Left cardiac atrium (tissue), 4 donors: ENCODE data around the gene LEFTY2. TPM values are rescaled to one million over a fixed set of nuclear protein-coding genes. Genes with fewer than 3 reads are reported as not detected.
"Not testable (repeated sequence)": the region's sequence is repeated elsewhere in the genome, so short reads cannot be mapped to it uniquely, and the experiment has no call there.

Experiments
- ATAC-seq, 2 donors: fragments of 200-7000 bp; cut with Tn5 transposase; one replicate each; pipeline ENCODE4 v1.9.1; 2020; ENCODE audit warnings: mild to moderate bottlenecking in 2 of 2, moderate library complexity in 2 of 2
- DNase-seq: peaks from one replicate; pipeline ENCODE4 v3.0.0-alpha.2; 2020
- intact Hi-C, 2 donors: fragments of 100-400 bp; cut with DNase I; formaldehyde crosslinking; loops; one replicate each; pipeline versions ENCODE4 v1.14.1 to v1.15.1; 2022 to 2023
- microRNA-seq, 2 donors: library from miRNA; unstranded; fragments of <30 nt; microRNA quantifications; one replicate each; pipeline ENCODE4 v1.2.0, GENCODE V29; 2020
- total RNA-seq, 2 donors: library from RNA; stranded (reverse); fragmentation: NEBNext Ultra II Directional; extraction: Animal tissue kit (Norgen Biotek cat#: 25700); gene quantifications; one replicate each; pipeline ENCODE4 v1.2.1, GENCODE V29; 2021
- donor health status: DM: no; HTN: yes; CAD: no.
- donor health status: DM: no; HTN: yes; CAD: no; lungs with severe emphysema.
- donor health status: DM: yes; HTN: yes; CAD: no.
- donor health status: Dilated cardiomyopathy.

The LEFTY2 gene
- total RNA-seq, 2 donors from 2014 or later, result 0.34 to 1.2 TPM

GRCh38 chr1:225888898-225889601 lies 52.0 kb downstream of the LEFTY2 start, which contains the start of gene LEFTY1:
Gene LEFTY1, minus strand, starts transcription at chr1:225889146. Its CDS starts 80 bp downstream, at chr1:225889066.
- ATAC-seq, result peak; percentile 36 to 85

GRCh38 chr1:225888289-225888897 lies 52.6 kb downstream of the LEFTY2 start:
- intact Hi-C loops, result no loop called here
- DNase-seq (no peak), ATAC-seq (no peak)

More at GRCh38 chr1:225888898-225889601, 52.0 kb downstream of the LEFTY2 start, which contains the start of gene LEFTY1:
- intact Hi-C loops, result no loop called here
- no peak for DNase-seq

GRCh38 chr1:225887554-225888288 lies 53.3 kb downstream of the LEFTY2 start:
- DNase-seq, ATAC-seq, intact Hi-C loops: not testable (repeated sequence)

GRCh38 chr1:225887030-225887314 lies 54.0 kb downstream of the LEFTY2 start:
- DNase-seq (no peak), ATAC-seq (no peak)
- intact Hi-C loops, result no loop called here

Small RNA genes within 50 kb of the gene (microRNA-seq; reads per million reads assigned to microRNA genes)
- gene MIR6741, result 0 to 0.20 reads per million in 2 donors

Other genes starting within 250 kb of the LEFTY2 start
- 100 to 1,000 TPM; 189 to 200 TPM for gene SRP9, start 163.4 kb downstream of the LEFTY2 start, total RNA-seq
- gene EPHX1, start 131.1 kb downstream of the LEFTY2 start, total RNA-seq, result 100 to 1,000 TPM in 1 of 2 donors, 10 to 100 TPM in 1; 59.6 to 126 TPM
- 10 to 100 TPM; 33.2 to 37.1 TPM for gene TMEM63A, start 58.8 kb downstream of the LEFTY2 start, total RNA-seq
- under 1 TPM in 1 of 2 donors, not detected in 1; 0.27 TPM for gene LEFTY1, start 52.1 kb downstream of the LEFTY2 start, total RNA-seq
- 10 to 100 TPM; 58.0 to 58.8 TPM for gene PYCR2, start 17.0 kb downstream of the LEFTY2 start, total RNA-seq
- 10 to 100 TPM; 11.1 to 18.7 TPM for gene SDE2, start 58.1 kb upstream of the LEFTY2 start, total RNA-seq
- 100 to 1,000 TPM; 285 to 316 TPM for gene H3-3A, start 121.5 kb upstream of the LEFTY2 start, total RNA-seq
- 10 to 100 TPM; 25.4 to 40.8 TPM for gene ACBD3, start 245.5 kb upstream of the LEFTY2 start, total RNA-seq